HEK293 (cell line): Measurements from ENCODE around the gene ZNF445.

Experiments used
- REST ChIP-seq: fragments of 450-650 bp; formaldehyde crosslinking; IDR thresholded peaks from 2 replicates; pipeline ENCODE4 v1.5.1; 2016; ENCODE audit warnings: missing biosample characterization, missing genetic modification characterization
- ZBTB11 ChIP-seq: fragments of 450-650 bp; formaldehyde crosslinking; conservative IDR thresholded peaks from 2 replicates; pipeline ENCODE4 v1.5.1; 2016; ENCODE audit warnings: low read depth, missing biosample characterization, missing genetic modification characterization
- ZNF621 ChIP-seq: fragments of 450-650 bp; formaldehyde crosslinking; IDR thresholded peaks from 2 replicates; pipeline ENCODE4 v1.5.1; 2017; ENCODE audit warnings: missing biosample characterization, missing genetic modification characterization
- TF ChIP-seq, protein P1 (sequence below): fragments of 450-650 bp; formaldehyde crosslinking; IDR thresholded peaks from 2 replicates; pipeline ENCODE4 v1.5.1; 2016; ENCODE audit warnings: missing biosample characterization, missing genetic modification characterization

DNA sequence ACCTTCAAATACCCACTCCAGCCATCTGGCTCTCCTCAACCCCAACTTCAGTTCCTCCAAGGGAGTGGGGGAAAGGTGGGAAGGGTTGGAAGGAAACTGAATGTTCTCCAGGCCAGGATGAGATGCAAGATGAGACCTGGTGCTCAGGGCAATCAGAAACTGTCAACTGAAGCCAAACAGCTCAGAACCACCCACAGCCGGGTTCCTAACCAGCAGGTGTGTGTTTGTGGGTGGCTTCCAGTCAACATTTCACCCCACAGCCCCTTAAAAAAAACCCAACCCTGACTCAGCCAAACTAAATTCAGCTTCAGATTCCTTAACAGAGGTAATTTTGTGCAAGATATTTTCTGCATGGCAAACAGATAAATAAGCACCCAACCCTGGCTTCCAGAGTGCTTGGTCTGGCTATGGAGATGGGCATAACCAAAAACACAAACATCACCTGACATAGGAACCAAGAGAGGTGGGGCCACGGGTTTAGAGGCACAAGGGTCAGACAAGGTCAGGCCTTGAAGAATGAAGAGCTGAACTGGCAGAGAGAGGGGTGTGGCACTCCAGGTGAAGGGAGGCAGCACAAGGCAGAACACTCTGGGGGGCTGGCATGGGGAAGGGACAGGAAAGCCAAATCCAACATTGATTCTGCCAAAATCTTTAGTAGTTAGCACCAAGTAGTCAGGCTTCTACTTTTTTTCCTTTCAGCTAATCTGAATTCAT lies 34.7 kb downstream of the ZNF445 start:
- TF ChIP-seq ZNF621 (tag by site-specific recombination), result no peak
- TF ChIP-seq, protein P1, sequence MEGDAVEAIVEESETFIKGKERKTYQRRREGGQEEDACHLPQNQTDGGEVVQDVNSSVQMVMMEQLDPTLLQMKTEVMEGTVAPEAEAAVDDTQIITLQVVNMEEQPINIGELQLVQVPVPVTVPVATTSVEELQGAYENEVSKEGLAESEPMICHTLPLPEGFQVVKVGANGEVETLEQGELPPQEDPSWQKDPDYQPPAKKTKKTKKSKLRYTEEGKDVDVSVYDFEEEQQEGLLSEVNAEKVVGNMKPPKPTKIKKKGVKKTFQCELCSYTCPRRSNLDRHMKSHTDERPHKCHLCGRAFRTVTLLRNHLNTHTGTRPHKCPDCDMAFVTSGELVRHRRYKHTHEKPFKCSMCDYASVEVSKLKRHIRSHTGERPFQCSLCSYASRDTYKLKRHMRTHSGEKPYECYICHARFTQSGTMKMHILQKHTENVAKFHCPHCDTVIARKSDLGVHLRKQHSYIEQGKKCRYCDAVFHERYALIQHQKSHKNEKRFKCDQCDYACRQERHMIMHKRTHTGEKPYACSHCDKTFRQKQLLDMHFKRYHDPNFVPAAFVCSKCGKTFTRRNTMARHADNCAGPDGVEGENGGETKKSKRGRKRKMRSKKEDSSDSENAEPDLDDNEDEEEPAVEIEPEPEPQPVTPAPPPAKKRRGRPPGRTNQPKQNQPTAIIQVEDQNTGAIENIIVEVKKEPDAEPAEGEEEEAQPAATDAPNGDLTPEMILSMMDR (tag by site-specific recombination), result no peak
- TF ChIP-seq REST (tag by site-specific recombination), result no peak
- no peak for TF ChIP-seq ZBTB11 (tag by site-specific recombination)
